ENCODE data around the gene EMC1.

GRCh38 chr1:19213580-19213979 is 37.7 kb downstream of the EMC1 start:
- TF ChIP-seq, protein P1, sequence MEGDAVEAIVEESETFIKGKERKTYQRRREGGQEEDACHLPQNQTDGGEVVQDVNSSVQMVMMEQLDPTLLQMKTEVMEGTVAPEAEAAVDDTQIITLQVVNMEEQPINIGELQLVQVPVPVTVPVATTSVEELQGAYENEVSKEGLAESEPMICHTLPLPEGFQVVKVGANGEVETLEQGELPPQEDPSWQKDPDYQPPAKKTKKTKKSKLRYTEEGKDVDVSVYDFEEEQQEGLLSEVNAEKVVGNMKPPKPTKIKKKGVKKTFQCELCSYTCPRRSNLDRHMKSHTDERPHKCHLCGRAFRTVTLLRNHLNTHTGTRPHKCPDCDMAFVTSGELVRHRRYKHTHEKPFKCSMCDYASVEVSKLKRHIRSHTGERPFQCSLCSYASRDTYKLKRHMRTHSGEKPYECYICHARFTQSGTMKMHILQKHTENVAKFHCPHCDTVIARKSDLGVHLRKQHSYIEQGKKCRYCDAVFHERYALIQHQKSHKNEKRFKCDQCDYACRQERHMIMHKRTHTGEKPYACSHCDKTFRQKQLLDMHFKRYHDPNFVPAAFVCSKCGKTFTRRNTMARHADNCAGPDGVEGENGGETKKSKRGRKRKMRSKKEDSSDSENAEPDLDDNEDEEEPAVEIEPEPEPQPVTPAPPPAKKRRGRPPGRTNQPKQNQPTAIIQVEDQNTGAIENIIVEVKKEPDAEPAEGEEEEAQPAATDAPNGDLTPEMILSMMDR (IDR thresholded peaks at IDR 0.05), result no peak
- TF ChIP-seq POLR2A (IDR thresholded peaks at IDR 0.05; ENCODE audit: low read depth), result no peak
